Skeletal muscle satellite cell (primary cell): ENCODE data around the gene SGF29.
"Not testable (repeated sequence)": the region's sequence is repeated elsewhere in the genome, so short reads cannot be mapped to it uniquely, and the experiment has no call there.

Experiments
- H3K27me3 ChIP-seq: 2 replicates; pipeline ENCODE4 v1.7.0; 2013; ENCODE audit warnings: low read length; ENCODE audit not compliant: control insufficient read depth, insufficient read depth
- H3K36me3 ChIP-seq: 2 replicates; pipeline ENCODE4 v1.7.0; 2013; ENCODE audit warnings: mild to moderate bottlenecking, control low read depth, low read length; ENCODE audit not compliant: insufficient read depth
- H3K4me1 ChIP-seq: 2 replicates; pipeline ENCODE4 v1.7.0; 2013; ENCODE audit warnings: low read length; ENCODE audit not compliant: control insufficient read depth, insufficient read depth
- H3K4me2 ChIP-seq: 2 replicates; pipeline ENCODE4 v1.7.0; 2013; ENCODE audit warnings: mild to moderate bottlenecking, low read length
- H3K4me3 ChIP-seq: 2 replicates; pipeline ENCODE4 v1.7.0; 2013; ENCODE audit warnings: low read length
- H3K9ac ChIP-seq: 2 replicates; pipeline ENCODE4 v1.7.0; 2013; ENCODE audit warnings: mild to moderate bottlenecking, low read depth, low read length, moderate library complexity
- H3K9me3 ChIP-seq: replicated peaks from 2 replicates; pipeline ENCODE4 v1.7.0; 2013; ENCODE audit warnings: mild to moderate bottlenecking, control low read depth, low read length

SGF29 gene

GRCh38 chr16:28537964-28538732 lies 15.6 kb upstream of the SGF29 start:
- H3K9me3 ChIP-seq: no peaks in the 10 kb centered on the region
- H3K4me1 ChIP-seq: peaks cover 29% of the 10 kb centered on the region
- peak overlapping the region; percentile 75 for H3K4me3 ChIP-seq
- H3K9ac ChIP-seq: peak overlapping the region; percentile 88
- peaks cover 2% of the 10 kb centered on the region for H3K36me3 ChIP-seq
- H3K27me3 ChIP-seq: peaks cover 6% of the 10 kb centered on the region
- peak overlapping the region; percentile 91 for H3K4me2 ChIP-seq

DNA sequence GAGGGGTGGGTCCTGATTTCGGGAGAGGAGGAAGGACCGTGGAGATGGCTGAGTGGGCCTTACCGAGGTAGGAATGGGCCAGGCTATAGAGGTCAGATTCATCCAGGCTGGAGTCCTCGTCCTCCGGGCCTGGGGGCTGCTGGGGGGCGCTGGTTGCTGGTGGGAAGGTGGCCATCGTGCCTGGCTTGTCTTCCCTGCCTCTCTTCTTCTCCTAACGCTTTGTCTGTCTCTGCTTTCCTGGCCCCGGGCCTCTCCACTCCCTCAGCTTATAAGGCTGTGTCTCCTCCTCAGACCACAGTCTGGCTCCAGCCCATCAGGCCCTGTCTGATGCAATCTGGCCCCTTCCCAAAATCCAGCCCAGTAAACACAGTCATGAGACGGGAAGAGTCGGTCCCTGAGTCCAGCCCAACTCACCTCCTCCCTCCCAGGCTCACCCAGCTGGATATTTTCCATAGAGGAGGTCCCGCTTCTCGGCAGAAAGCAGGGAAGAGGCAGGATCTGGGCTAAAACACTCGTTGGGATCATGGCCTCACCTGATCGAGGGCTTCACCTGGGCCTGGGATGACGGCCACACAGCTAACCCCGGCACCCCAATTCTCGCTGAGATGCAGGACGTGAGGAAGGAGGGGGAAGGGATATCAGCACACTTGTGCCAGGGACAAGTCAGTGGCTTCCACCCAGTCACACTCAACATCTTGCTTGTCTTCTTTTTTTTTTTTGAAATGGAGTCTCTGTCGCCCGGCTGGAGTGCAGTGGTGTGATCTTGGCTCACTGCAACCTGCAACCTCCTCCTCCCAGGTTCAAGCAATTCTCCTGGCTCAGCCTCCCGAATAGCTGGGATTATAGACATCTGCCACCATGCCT lies 14.8 kb upstream of the SGF29 start, which contains the start of gene NUPR1:
NUPR1 (minus strand) TSS at position 242 of the 864 bp plus-strand sequence; CDS start at position 175, 67 bp downstream.
- peaks cover 2% of the 10 kb centered on the region for H3K36me3 ChIP-seq
- peak within 1 kb of the TSS; percentile 91 for H3K4me2 ChIP-seq
- no peaks in the 10 kb centered on the region for H3K9me3 ChIP-seq
- peaks cover 7% of the 10 kb centered on the region for H3K27me3 ChIP-seq
- H3K9ac ChIP-seq: peak within 1 kb of the TSS; percentile 88
- H3K4me1 ChIP-seq: peaks cover 29% of the 10 kb centered on the region
- peak within 1 kb of the TSS; percentile 75 for H3K4me3 ChIP-seq

DNA sequence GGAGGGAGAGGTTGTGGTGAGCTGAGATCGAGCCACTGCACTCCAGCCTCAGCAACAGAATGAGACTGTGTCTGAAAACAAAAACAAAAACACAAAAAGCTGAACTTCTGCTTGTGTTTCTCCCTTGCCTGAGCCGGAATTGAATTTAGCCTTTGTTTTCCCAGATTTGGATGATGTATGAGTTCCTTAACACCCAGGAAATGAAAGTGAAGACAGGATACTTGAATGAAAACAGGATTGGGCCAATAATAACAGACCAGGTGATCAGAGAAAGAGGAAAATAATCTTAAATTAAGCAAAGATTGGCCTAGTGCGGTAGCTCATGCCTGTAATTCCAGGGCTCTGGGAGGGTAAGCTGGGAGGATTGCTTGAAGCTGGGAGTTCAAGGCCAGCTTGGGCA lies 13.4 kb upstream of the SGF29 start:
- H3K36me3 ChIP-seq: peaks cover 2% of the 10 kb centered on the region
- H3K4me1 ChIP-seq: peaks cover 29% of the 10 kb centered on the region
- no peaks in the 10 kb centered on the region for H3K9me3 ChIP-seq
- no peak overlapping the region for H3K9ac ChIP-seq
- no peak overlapping the region for H3K4me3 ChIP-seq
- H3K27me3 ChIP-seq: peaks cover 9% of the 10 kb centered on the region
- no peak overlapping the region for H3K4me2 ChIP-seq

GRCh38 chr16:28542646-28543045 lies 11.1 kb upstream of the SGF29 start:
- no peak overlapping the region for H3K9ac ChIP-seq
- no peak overlapping the region for H3K4me2 ChIP-seq
- no peaks in the 10 kb centered on the region for H3K36me3 ChIP-seq
- peaks cover 19% of the 10 kb centered on the region for H3K4me1 ChIP-seq
- no peaks in the 10 kb centered on the region for H3K9me3 ChIP-seq
- no peak overlapping the region for H3K4me3 ChIP-seq
- H3K27me3 ChIP-seq: peaks cover 19% of the 10 kb centered on the region

DNA sequence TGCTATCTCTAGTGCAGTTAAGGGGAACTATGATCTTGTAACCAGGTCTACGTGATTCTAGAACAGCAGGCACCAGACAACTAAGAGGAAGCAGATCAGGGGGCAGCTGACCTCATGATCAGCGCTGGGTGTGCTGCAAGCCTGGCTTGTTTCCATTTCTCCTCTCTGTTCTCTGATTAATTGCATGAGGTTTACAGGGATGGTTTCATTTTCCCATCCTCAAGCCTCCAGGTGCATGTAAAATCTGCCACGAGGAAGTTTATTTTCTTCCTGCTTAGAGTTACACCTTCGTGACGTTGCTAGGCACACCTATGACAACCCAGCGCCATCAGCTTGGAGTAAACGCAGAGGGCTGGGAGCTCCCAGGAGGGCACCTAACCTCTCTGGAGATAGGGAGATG lies 10.6 kb upstream of the SGF29 start:
- Histone ChIP-seq H3K4me3 (no peak overlapping the region), H3K4me1 (peaks cover 15% of the 10 kb centered on the region), H3K9me3 (no peaks in the 10 kb centered on the region), H3K27me3 (peaks cover 20% of the 10 kb centered on the region), H3K4me2 (no peak overlapping the region), H3K9ac (no peak overlapping the region), H3K36me3 (no peaks in the 10 kb centered on the region)

DNA sequence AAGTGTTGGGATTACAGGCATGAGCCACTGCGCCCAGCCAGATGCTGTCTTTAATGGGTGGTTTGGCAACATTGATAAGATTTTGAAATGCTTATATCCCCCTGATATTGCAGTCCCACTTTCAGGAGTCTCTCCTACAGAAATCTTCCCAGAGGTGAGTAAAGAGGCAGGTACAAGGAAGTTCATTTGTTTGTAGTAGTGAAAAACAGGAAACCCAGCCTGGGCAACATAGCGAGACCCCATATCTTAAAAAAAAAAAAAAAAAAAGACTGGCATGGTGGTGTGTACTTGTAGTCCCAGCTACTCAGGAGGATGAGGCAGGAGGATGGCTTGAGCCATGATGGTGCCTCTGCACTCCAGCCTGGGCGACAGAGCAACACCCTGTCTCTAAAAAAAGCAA lies 8.7 kb upstream of the SGF29 start:
- Histone ChIP-seq H3K36me3 (no peaks in the 10 kb centered on the region), H3K4me3 (no peak overlapping the region), H3K4me2 (no peak overlapping the region), H3K4me1 (no peaks in the 10 kb centered on the region), H3K9ac (no peak overlapping the region), H3K9me3 (no peaks in the 10 kb centered on the region), H3K27me3 (peaks cover 24% of the 10 kb centered on the region)

DNA sequence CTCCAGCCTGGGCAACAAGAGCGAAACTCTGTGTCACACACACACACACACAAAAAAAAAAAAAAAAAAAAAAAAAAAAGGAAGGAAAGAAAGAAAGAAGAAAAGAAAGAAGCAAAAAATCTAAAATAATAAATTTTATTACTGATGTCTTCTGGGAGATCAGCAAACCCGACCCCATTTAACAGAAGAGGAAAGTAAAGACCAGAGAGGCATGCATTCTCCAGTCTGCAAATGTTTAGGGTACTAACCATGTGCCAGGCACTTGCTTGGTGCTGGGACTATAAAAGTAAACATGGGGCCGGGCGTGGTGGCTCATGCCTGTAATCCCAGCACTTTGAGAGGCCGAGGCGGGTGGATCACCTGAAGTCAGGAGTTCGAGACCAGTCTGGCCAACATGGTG lies 7.8 kb upstream of the SGF29 start:
- peaks cover 24% of the 10 kb centered on the region for H3K27me3 ChIP-seq
- not testable (repeated sequence) for H3K4me1 ChIP-seq, H3K9ac ChIP-seq, H3K36me3 ChIP-seq, H3K4me3 ChIP-seq, H3K4me2 ChIP-seq, H3K9me3 ChIP-seq

DNA sequence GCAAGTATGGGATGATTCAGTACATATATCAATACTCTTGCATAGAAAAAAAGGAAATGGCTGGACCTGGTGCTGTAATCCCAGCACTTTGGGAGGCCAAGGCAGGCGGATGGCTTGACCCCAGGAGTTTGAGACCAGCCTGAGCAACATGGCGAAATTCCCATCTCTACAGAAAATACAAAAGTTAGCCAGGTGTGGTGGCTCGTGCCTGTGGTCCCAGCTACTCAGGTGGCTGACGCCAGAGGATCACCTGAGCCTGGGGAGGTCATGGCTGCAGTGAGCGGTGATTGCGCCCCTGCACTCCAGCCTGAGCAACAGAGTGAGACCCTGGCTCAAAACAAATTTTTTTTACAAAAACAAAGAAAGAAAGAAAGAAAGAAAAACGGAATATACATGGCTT lies 7.1 kb upstream of the SGF29 start:
- H3K4me2 ChIP-seq: no peak overlapping the region
- no peaks in the 10 kb centered on the region for H3K36me3 ChIP-seq
- H3K9me3 ChIP-seq: no peaks in the 10 kb centered on the region
- no peak overlapping the region for H3K4me3 ChIP-seq
- H3K9ac ChIP-seq: no peak overlapping the region
- H3K4me1 ChIP-seq: no peaks in the 10 kb centered on the region
- H3K27me3 ChIP-seq: peaks cover 24% of the 10 kb centered on the region

DNA sequence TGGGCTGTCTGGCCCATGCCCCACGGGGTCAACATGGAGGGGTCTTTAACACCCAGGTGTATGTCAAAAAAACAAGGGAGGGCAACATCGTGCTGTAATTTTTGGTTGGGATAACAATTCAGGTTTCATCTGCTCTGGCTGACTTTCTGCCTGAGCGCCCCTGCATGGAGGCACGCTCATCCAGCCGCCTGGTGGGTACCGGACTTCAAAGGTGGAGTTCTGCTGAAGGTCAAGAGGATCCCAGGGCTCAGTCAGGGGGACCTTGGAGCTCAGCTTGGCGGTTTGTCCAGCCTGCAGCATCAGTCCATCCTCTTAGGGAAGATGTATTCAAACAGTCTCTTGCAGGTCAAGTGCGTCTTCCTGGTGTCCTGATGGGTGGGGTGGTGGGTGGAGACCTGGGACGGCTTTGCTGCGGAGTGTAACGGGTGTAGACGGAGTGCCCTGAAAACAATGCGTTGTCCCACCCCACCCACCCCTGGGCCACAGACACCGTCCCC lies 5.4 kb upstream of the SGF29 start:
- H3K27me3 ChIP-seq: peaks cover 18% of the 10 kb centered on the region
- no peak overlapping the region for H3K4me2 ChIP-seq
- no peak overlapping the region for H3K4me3 ChIP-seq
- no peak overlapping the region for H3K9ac ChIP-seq
- no peaks in the 10 kb centered on the region for H3K4me1 ChIP-seq
- no peaks in the 10 kb centered on the region for H3K9me3 ChIP-seq
- H3K36me3 ChIP-seq: no peaks in the 10 kb centered on the region

DNA sequence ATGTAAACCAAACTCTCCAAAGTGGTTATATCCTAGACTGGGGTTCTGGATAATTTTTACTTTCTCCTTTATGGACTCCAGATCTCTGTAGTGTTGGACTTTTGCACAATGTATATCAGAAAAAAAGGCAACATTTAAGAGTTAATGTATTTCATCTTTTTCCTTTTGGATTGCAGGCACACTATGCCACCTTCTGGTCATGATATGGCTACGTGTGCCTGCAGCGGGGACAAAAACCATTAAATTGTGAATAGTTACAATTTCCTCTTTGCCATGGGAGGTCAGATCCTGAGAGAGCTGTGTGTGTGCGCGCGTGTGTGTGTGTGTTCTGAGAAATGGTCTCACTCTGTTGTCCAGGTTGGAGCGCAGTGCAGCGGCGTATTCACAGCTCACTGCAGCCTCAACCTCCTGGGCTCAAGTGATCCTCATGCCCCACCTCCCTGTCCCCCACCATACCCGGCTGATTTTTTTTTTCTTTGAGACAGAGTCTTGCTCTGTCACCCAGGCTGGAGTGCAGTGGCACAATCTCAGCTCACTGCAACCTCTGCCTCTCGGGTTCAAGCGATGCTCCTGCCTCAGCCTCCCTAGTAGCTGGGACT lies 4.3 kb upstream of the SGF29 start:
- Histone ChIP-seq H3K4me1 (peaks cover under 1% of the 10 kb centered on the region), H3K9me3 (no peaks in the 10 kb centered on the region), H3K36me3 (no peaks in the 10 kb centered on the region), H3K9ac (no peak overlapping the region), H3K4me2 (no peak overlapping the region), H3K4me3 (no peak overlapping the region), H3K27me3 (peaks cover 18% of the 10 kb centered on the region)

DNA sequence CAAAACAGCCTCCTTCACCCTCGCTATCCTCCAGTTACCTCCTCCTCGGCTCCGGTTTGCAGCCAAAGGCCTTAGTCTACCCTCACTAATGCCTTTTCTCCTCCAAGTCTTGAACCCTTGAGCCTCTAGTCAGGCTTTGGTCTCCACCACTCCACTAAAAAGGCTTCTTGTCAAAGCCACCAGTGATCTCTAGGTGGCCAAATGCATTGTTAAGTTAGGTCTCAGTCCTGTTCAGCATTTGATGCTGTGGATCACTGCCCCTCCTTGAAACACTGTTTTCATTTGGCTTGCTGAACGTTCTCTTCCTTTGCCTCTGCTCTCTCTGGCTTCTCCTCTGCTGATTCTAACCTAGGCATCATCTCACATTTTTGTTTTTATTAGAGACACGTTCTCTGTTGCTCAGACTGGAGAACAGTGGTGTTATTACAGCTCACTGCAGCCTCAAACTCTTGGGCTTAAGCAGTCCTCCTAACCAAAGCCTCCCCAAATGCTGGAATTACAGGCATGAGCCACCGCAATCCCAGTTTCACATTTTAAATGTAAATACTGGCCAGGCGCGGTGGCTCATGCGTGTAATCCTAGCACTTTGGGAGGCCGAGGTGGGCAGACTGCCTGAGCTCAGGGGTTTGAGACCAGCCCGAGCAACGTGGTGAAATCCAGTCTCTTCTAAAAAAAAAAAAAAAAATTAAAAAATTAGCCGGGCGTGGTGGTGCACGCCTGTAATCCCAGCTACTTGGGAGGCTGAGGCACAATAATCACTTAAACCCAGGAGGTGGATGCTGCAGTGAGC lies 1.1 kb downstream of the SGF29 start:
- Histone ChIP-seq H3K9me3 (no peaks in the 10 kb centered on the region), H3K9ac (peak overlapping the region; percentile 58)

More for the DNA sequence above, 1.1 kb downstream of the SGF29 start:
- Histone ChIP-seq H3K36me3 (peaks cover 6% of the 10 kb centered on the region), H3K4me1 (peaks cover 5% of the 10 kb centered on the region), H3K4me3 (peak overlapping the region; percentile 65), H3K27me3 (no peaks in the 10 kb centered on the region), H3K4me2 (peak overlapping the region; percentile 83)
